ENCODE data around the gene WDR83. TPM values are rescaled to one million over a fixed set of nuclear protein-coding genes. Genes with fewer than 3 reads are reported as not detected.
A peak's percentile ranks its signal among the peaks of the same experiment; 100 is the strongest.
"Not testable (repeated sequence)": the region's sequence is repeated elsewhere in the genome, so short reads cannot be mapped to it uniquely, and the experiment has no call there.

WDR83 gene
- polyA plus RNA-seq, 1 donor from 2014 or later = 18.4 TPM

GRCh38 chr19:12705654-12706331, 39.2 kb downstream of the WDR83 start:
- Mint-ChIP-seq H3K4me3 (no peak overlapping the region), H3K4me1 (no peaks in the 10 kb centered on the region), H3K36me3 (peaks cover 2% of the 10 kb centered on the region), H3K27ac (no peak overlapping the region), H3K27me3 (no peaks in the 10 kb centered on the region), H3K9me3 (no peaks in the 10 kb centered on the region)

GRCh38 chr19:12706332-12706718, 39.7 kb downstream of the WDR83 start:
- no peaks in the 10 kb centered on the region for H3K9me3 Mint-ChIP-seq

GRCh38 chr19:12708641-12709040, 42.0 kb downstream of the WDR83 start:
- Mint-ChIP-seq H3K27me3 (no peaks in the 10 kb centered on the region), H3K4me1 (no peaks in the 10 kb centered on the region), H3K4me3 (peak overlapping the region in 1 of 4 donors; percentile 21), H3K9me3 (no peaks in the 10 kb centered on the region), H3K36me3 (no peaks in the 10 kb centered on the region), H3K27ac (no peak overlapping the region)

More at GRCh38 chr19:12706332-12706718, 39.7 kb downstream of the WDR83 start:
- no peak overlapping the region for H3K27ac Mint-ChIP-seq
- H3K27me3 Mint-ChIP-seq = no peaks in the 10 kb centered on the region
- H3K4me3 Mint-ChIP-seq = no peak overlapping the region
- H3K36me3 Mint-ChIP-seq = peaks cover 2% of the 10 kb centered on the region
- no peaks in the 10 kb centered on the region for H3K4me1 Mint-ChIP-seq

- no peaks in the 10 kb centered on the region for H3K36me3 Mint-ChIP-seq
- H3K27me3 Mint-ChIP-seq = no peaks in the 10 kb centered on the region
- no peak overlapping the region for H3K4me3 Mint-ChIP-seq
- H3K9me3 Mint-ChIP-seq = no peaks in the 10 kb centered on the region
- no peaks in the 10 kb centered on the region for H3K4me1 Mint-ChIP-seq
- H3K27ac Mint-ChIP-seq = no peak overlapping the region
Observed at GRCh38 chr19:12711187-12711586, 44.6 kb downstream of the WDR83 start.

GRCh38 chr19:12712077-12712476, 45.5 kb downstream of the WDR83 start:
- H3K9me3 Mint-ChIP-seq, H3K36me3 Mint-ChIP-seq, H3K4me3 Mint-ChIP-seq, H3K27me3 Mint-ChIP-seq, H3K4me1 Mint-ChIP-seq, H3K27ac Mint-ChIP-seq: not testable (repeated sequence)

GRCh38 chr19:12713304-12713703, 46.7 kb downstream of the WDR83 start:
- not testable (repeated sequence) for H3K27me3 Mint-ChIP-seq, H3K27ac Mint-ChIP-seq, H3K36me3 Mint-ChIP-seq

GRCh38 chr19:12715102-12715501, 48.5 kb downstream of the WDR83 start:
- no peaks in the 10 kb centered on the region for H3K36me3 Mint-ChIP-seq
- H3K27ac Mint-ChIP-seq = no peak overlapping the region
- peaks cover 0 to 4% (median 4%) of the 10 kb centered on the region in 3 donors for H3K4me1 Mint-ChIP-seq
- H3K4me3 Mint-ChIP-seq = no peak overlapping the region
- no peaks in the 10 kb centered on the region for H3K27me3 Mint-ChIP-seq
- no peaks in the 10 kb centered on the region for H3K9me3 Mint-ChIP-seq

More at GRCh38 chr19:12713304-12713703, 46.7 kb downstream of the WDR83 start:
- H3K4me3 Mint-ChIP-seq, H3K9me3 Mint-ChIP-seq, H3K4me1 Mint-ChIP-seq: not testable (repeated sequence)

GRCh38 chr19:12715929-12716328, 49.3 kb downstream of the WDR83 start:
- no peaks in the 10 kb centered on the region for H3K27me3 Mint-ChIP-seq
- no peak overlapping the region for H3K4me3 Mint-ChIP-seq
- peaks cover 4 to 9% (median 5%) of the 10 kb centered on the region in 3 donors for H3K4me1 Mint-ChIP-seq
- H3K9me3 Mint-ChIP-seq = no peaks in the 10 kb centered on the region
- peak overlapping the region in 1 of 3 donors; percentile 42 for H3K27ac Mint-ChIP-seq
- H3K36me3 Mint-ChIP-seq = no peaks in the 10 kb centered on the region

- Mint-ChIP-seq H3K9me3 (no peaks in the 10 kb centered on the region), H3K27me3 (no peaks in the 10 kb centered on the region), H3K4me3 (peak overlapping the region; percentile 63 to 92 (median 78)), H3K27ac (peak overlapping the region in 2 of 3 donors; percentile 1 to 92), H3K4me1 (peaks cover 23 to 27% (median 25%) of the 10 kb centered on the region in 3 donors), H3K36me3 (peaks cover 3% of the 10 kb centered on the region)
Observed at GRCh38 chr19:12720296-12720695, 53.7 kb downstream of the WDR83 start.

GRCh38 chr19:12720851-12721655, 54.4 kb downstream of the WDR83 start:
- Mint-ChIP-seq H3K27ac (peak overlapping the region; percentile 55 to 98 (median 92)), H3K4me3 (peak overlapping the region; percentile 83 to 98 (median 94)), H3K9me3 (no peaks in the 10 kb centered on the region), H3K27me3 (no peaks in the 10 kb centered on the region), H3K4me1 (peaks cover 23 to 27% (median 25%) of the 10 kb centered on the region in 3 donors), H3K36me3 (peaks cover 3% of the 10 kb centered on the region)

GRCh38 chr19:12721656-12722565, 55.3 kb downstream of the WDR83 start:
- no peaks in the 10 kb centered on the region for H3K9me3 Mint-ChIP-seq
- peak overlapping the region; percentile 78 to 98 (median 96) for H3K27ac Mint-ChIP-seq
- H3K36me3 Mint-ChIP-seq = peaks cover 5% of the 10 kb centered on the region
- H3K4me3 Mint-ChIP-seq = peak overlapping the region; percentile 89 to 99 (median 98)
- no peaks in the 10 kb centered on the region for H3K27me3 Mint-ChIP-seq
- peaks cover 25 to 28% (median 25%) of the 10 kb centered on the region in 3 donors for H3K4me1 Mint-ChIP-seq

GRCh38 chr19:12722566-12723380, 56.2 kb downstream of the WDR83 start:
- Mint-ChIP-seq H3K27ac (peak overlapping the region; percentile 96 to 99 (median 98)), H3K27me3 (no peaks in the 10 kb centered on the region), H3K36me3 (peaks cover 5% of the 10 kb centered on the region), H3K9me3 (no peaks in the 10 kb centered on the region), H3K4me3 (peak overlapping the region; percentile 89 to 99 (median 98)), H3K4me1 (peaks cover 25 to 28% (median 25%) of the 10 kb centered on the region in 3 donors)

- H3K4me1 Mint-ChIP-seq = peaks cover 25 to 28% (median 25%) of the 10 kb centered on the region in 3 donors
- H3K36me3 Mint-ChIP-seq = peaks cover 5% of the 10 kb centered on the region
- peak overlapping the region; percentile 89 to 99 (median 98) for H3K4me3 Mint-ChIP-seq
- no peaks in the 10 kb centered on the region for H3K9me3 Mint-ChIP-seq
- peak overlapping the region; percentile 96 to 99 (median 98) for H3K27ac Mint-ChIP-seq
- no peaks in the 10 kb centered on the region for H3K27me3 Mint-ChIP-seq
Observed at GRCh38 chr19:12723381-12723640, 56.7 kb downstream of the WDR83 start.

Measured in IgD-negative memory B cell (primary cell).